HG03135 (cell line): ENCODE measurements around the gene ZNRD2.
A peak's percentile ranks its signal among the peaks of the same experiment; 100 is the strongest.

ENCODE experiments used
- ATAC-seq: cut with Tn5 transposase; IDR thresholded peaks from one replicate; pipeline ENCODE4 v1.9.1; 2021; ENCODE audit warnings: mild to moderate bottlenecking, moderate library complexity; ENCODE audit not compliant: unreplicated experiment

Gene ZNRD2

GRCh38 chr11:65606876-65607613 lies 36.8 kb downstream of the ZNRD2 start:
- no peak for ATAC-seq

GRCh38 chr11:65607614-65608426 lies 37.5 kb downstream of the ZNRD2 start:
- no peak for ATAC-seq

GRCh38 chr11:65609229-65609628 lies 39.0 kb downstream of the ZNRD2 start:
- no peak for ATAC-seq

- no peak for ATAC-seq
Measured at GRCh38 chr11:65609665-65610064, 39.4 kb downstream of the ZNRD2 start.

GRCh38 chr11:65610404-65610803 lies 40.1 kb downstream of the ZNRD2 start:
- ATAC-seq: no peak

GRCh38 chr11:65611028-65611757 lies 40.9 kb downstream of the ZNRD2 start:
- no peak for ATAC-seq

- no peak for ATAC-seq
Measured at GRCh38 chr11:65611758-65612603, 41.7 kb downstream of the ZNRD2 start.

- no peak for ATAC-seq
Measured at GRCh38 chr11:65612691-65613090, 42.4 kb downstream of the ZNRD2 start.

GRCh38 chr11:65613091-65613928 lies 43.0 kb downstream of the ZNRD2 start:
- no peak for ATAC-seq

- ATAC-seq: peak; percentile 79
Measured at GRCh38 chr11:65615229-65615949, 45.1 kb downstream of the ZNRD2 start, which contains the start of gene PCNX3. PCNX3 (plus strand) TSS chr11:65615776; CDS start chr11:65616312, 536 bp downstream.

GRCh38 chr11:65615950-65616574 lies 45.8 kb downstream of the ZNRD2 start:
- peak; percentile 3 for ATAC-seq

- ATAC-seq: no peak
Measured at GRCh38 chr11:65616575-65617001, 46.3 kb downstream of the ZNRD2 start.

GRCh38 chr11:65617136-65617850 lies 47.0 kb downstream of the ZNRD2 start:
- no peak for ATAC-seq

GRCh38 chr11:65617990-65618751 lies 47.9 kb downstream of the ZNRD2 start:
- ATAC-seq: no peak

- no peak for ATAC-seq
Measured at GRCh38 chr11:65618763-65619162, 48.5 kb downstream of the ZNRD2 start.

GRCh38 chr11:65619281-65619928 lies 49.1 kb downstream of the ZNRD2 start:
- no peak for ATAC-seq

GRCh38 chr11:65620666-65621065 lies 50.4 kb downstream of the ZNRD2 start:
- no peak for ATAC-seq
